GM19193 (cell line): ENCODE results near the gene NYAP1.

Experiments
- POLR2A ChIP-seq: IDR thresholded peaks from 4 replicates; pipeline ENCODE4 v1.6.1; 2011; ENCODE audit not compliant: insufficient read depth, insufficient read length; ENCODE audit errors: extremely low read depth

Gene NYAP1

GRCh38 chr7:100483722-100484672, at the start of gene NYAP1:
Gene NYAP1 (plus strand): TSS chr7:100483927. CDS start chr7:100485312, 1,385 bp downstream.
- no peak for TF ChIP-seq POLR2A

GRCh38 chr7:100434297-100435144, 49.2 kb upstream of the NYAP1 start:
- TF ChIP-seq POLR2A, result no peak

GRCh38 chr7:100435401-100436304, 48.1 kb upstream of the NYAP1 start:
- peak; percentile 16 for TF ChIP-seq POLR2A

- TF ChIP-seq POLR2A, result no peak
Measured at GRCh38 chr7:100437150-100438100, 46.3 kb upstream of the NYAP1 start.

GRCh38 chr7:100438172-100438571, 45.6 kb upstream of the NYAP1 start:
- TF ChIP-seq POLR2A, result no peak

- no peak for TF ChIP-seq POLR2A
Measured at GRCh38 chr7:100441641-100442535, 41.8 kb upstream of the NYAP1 start.

- TF ChIP-seq POLR2A, result no peak
Measured at GRCh38 chr7:100443096-100443840, 40.5 kb upstream of the NYAP1 start.

GRCh38 chr7:100444311-100445278, 39.1 kb upstream of the NYAP1 start:
- TF ChIP-seq POLR2A, result no peak

GRCh38 chr7:100446040-100446439, 37.7 kb upstream of the NYAP1 start:
- TF ChIP-seq POLR2A, result no peak

GRCh38 chr7:100449190-100449795, 34.4 kb upstream of the NYAP1 start:
- no peak for TF ChIP-seq POLR2A
